NK-92 (cell line): ENCODE measurements around the gene ZC3H12A.
A peak's percentile ranks its signal among the peaks of the same experiment; 100 is the strongest.

ENCODE experiments used
- DNase-seq: peaks from one replicate; lab custom pipeline; 2025; ENCODE audit not compliant: unreplicated experiment; lab: John Stamatoyannopoulos, UW

Gene ZC3H12A

DNA sequence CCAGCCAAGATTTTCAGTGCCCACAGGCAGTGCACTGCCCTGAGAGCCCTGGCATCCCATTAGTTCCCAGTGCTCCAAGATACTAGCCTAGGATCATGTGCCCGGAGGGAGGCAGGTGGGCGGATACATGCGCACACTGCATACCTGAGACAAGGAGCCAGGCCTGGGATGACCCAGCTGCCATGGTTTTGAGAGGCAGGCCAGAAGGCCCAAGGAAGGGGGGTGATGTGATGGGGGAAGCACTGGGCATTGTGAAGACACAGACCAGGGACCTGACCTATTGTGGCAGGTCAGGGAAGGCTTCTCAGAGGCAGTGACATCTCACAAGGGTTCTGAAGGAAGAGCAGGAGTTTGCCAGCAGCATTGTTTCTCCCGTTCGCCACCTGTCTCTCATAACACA, 3.6 kb downstream of the ZC3H12A start:
- DNase-seq, result no peak

DNA sequence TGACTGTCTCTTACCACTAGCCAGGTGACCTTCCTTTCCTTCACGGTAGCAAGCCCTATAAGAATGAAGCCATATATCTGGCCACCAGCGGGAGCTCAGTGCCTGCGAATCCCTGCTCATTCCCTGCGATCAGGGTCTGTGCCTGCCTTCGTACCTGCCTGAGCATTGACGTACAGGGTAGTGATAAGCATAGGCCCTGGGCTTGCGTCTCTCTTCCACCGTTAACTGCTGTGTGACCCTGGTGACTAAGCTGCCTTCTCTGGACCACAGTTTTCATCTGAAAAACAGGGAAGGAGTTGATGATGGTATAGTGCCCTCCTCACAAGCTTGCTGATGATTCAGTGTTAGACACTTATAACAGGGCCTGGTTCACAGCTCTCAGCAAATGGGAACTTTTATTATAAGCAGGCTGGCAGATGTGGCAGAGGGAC, 4.1 kb downstream of the ZC3H12A start:
- no peak for DNase-seq

DNA sequence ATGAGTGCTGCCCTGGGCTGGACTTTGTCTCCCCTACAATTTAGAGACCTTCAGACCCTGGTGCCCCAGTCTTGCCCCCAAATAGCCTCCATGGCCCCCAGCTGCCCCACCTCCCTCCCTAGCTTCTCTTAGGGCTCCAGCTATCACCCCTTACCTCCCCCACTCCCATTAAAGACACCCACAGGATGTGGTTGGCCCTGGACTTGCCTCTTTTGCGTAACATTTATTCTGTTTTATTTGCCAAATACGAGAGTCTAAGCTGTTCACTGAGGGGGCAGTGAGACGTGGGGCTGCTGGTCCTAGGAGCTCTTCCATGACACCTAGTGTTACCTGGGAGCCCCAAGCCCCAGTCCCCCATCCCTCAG, 4.5 kb downstream of the ZC3H12A start:
- no peak for DNase-seq

GRCh38 chr1:37479255-37480124, 5.1 kb downstream of the ZC3H12A start:
- peak; percentile 17 for DNase-seq

DNA sequence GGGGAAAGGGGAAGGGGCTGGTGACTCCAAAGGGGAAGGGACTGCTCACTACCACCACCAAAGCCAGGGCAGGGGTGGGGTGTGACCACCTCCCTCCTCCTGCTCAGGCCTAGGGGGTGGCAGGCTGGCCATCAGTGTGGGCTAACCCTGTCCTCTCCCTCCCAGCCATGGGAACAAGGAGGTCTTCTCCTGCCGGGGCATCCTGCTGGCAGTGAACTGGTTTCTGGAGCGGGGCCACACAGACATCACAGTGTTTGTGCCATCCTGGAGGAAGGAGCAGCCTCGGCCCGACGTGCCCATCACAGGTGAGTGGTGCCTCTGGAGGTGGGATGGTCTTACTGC, 5.7 kb downstream of the ZC3H12A start:
- DNase-seq, result no peak

DNA sequence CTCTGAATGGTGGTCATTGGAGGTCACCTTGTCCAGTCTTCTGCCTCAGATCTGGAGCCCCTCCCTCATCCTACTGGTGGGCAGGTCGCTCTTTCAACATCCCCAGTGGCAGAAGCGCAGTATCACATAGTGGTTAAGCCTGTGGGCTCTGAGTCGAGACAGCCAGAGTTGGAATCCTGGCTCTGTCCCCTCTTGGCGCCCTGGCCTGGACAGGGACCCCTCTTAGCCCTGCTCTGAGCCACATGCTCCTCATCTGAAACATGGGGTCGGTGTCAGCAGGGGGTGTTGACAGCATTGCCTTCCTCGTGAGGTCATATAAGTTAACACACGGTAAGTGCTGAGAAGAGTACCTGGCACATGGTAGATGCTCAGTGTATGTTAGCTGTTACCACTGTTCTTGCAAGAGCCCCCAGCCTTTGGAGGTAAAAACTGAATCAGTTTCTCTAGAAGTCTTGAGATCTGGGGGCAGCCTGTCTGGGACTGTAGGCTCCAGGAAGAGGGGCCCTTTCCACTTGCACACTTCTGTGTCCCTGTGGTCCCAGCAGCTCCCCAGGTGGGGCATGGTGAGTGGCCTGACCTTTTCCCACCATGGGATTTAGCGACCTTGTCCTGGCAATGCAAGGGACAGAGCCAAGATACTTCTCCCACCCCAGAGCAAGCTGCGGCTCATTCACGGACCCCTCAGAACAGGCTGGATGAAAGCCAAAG, 6.4 kb downstream of the ZC3H12A start:
- no peak for DNase-seq

GRCh38 chr1:37481289-37482003, 7.1 kb downstream of the ZC3H12A start:
- DNase-seq, result no peak

- no peak for DNase-seq
Measured at GRCh38 chr1:37482004-37482785, 7.8 kb downstream of the ZC3H12A start.

GRCh38 chr1:37482796-37483744, 8.7 kb downstream of the ZC3H12A start:
- DNase-seq, result no peak

DNA sequence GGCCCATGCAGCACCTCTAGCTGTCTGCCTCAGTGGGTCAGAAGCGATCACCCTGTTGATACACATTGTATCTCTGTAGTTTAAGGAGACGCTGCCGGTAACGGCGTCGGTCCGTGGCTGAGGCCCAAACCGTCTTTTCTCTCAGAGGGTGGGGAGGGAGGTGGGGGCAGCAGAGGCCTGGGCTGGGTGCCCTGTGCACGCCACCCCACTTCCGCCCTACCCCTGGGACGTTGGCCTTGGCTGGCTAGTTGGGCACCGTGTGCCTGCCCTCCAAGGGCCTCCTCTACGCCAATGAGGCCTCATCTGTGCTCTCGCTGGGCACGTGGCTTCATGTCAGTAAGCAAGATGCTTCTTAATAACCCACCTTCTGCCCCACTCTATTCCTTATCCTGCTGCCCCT, 9.4 kb downstream of the ZC3H12A start:
- DNase-seq, result no peak

GRCh38 chr1:37484325-37485051, 10.1 kb downstream of the ZC3H12A start:
- no peak for DNase-seq

- DNase-seq, result no peak
Measured at GRCh38 chr1:37485902-37486679, 11.7 kb downstream of the ZC3H12A start.

GRCh38 chr1:37486680-37487618, 12.6 kb downstream of the ZC3H12A start:
- DNase-seq, result no peak

GRCh38 chr1:37487619-37487984, 13.2 kb downstream of the ZC3H12A start:
- no peak for DNase-seq

DNA sequence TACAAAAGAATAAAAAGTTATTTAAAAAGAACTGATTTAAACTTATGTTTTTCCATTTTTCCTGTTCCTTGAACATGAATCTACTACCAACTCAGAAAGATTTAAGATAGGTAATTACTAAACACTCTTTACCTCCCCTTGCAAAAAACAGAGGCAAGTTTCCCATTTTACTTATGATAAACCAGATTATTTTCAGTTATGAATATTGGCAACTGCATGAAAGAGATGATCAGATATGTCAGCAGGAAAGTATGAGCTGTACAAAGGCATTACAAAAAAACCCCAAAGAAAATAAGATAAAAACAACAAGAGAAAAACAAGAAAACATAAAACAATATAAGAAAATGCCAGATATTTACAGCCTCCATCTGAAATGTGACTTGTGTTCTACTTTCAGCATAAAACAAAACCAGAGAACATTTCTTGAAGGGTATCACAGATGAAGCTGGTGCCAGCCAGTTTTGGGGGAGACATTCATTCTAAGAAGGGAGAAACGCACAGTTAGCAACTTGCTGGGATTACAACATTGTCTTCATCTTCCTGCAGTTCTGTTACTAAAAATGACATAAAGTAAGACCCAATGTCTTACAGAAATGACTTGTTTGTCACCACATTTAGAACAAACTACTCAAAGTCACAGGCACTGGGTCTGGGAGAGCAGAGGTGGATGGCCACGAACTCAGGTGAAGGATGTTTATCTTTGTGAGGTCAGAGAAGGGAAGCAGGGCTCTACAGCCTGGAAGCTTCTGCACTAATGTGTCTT, 19.1 kb downstream of the ZC3H12A start:
- no peak for DNase-seq

DNA sequence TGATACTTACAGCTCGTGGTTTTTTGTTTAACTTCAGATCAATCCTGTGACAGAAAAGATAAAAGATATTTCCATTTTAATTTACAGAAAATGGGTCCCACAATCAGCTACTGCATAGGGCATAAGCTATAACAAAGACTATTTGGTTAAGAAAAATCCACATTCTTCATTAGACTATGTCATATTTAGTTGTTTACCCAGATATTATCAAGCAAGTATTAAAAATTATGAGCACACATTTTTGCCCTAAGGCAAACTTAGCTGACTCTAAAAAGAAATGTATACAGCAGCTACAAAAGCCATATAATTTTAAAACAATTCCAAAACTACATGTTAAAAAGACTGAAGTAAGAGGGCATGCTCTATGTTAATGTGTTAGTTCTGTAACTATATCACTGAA, 21.5 kb downstream of the ZC3H12A start:
- no peak for DNase-seq

DNA sequence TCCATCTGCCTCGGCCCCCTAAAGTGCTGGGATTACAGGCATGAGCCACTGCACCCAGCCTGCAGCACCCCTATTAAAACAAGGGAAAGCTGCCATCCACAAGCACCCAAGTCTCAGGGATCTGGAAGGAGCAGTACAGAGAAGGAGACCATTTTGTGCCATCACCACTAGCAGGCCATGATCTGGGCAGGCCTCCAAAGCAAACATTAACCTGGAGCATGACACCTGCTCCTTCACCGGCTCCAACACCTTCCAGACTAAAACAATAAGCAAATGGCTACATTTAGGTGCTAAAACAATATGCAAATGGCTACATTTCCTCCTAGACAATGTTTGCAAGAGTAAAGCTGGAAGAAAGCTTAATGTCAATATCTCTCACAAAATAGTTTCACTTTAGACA, 23.5 kb downstream of the ZC3H12A start:
- no peak for DNase-seq
